Hepatocyte (in vitro differentiated cells): ENCODE results near the gene EDEM2.

Source experiments
- EZH2 ChIP-seq: fragments of 200-600 bp; sonication (generic); IDR thresholded peaks from 2 replicates; pipeline ENCODE4 v1.6.1; 2016; ENCODE audit warnings: antibody characterized with exemption, mild to moderate bottlenecking, borderline replicate concordance
- TF ChIP-seq, protein P1 (sequence below): fragments of 200-600 bp; sonication (generic); IDR thresholded peaks from 2 replicates; pipeline ENCODE4 v1.5.1; 2016; ENCODE audit warnings: antibody characterized with exemption, mild to moderate bottlenecking; ENCODE audit not compliant: poor library complexity

GRCh38 chr20:35117196-35117595 is 29.9 kb downstream of the EDEM2 start:
- TF ChIP-seq, protein P1, sequence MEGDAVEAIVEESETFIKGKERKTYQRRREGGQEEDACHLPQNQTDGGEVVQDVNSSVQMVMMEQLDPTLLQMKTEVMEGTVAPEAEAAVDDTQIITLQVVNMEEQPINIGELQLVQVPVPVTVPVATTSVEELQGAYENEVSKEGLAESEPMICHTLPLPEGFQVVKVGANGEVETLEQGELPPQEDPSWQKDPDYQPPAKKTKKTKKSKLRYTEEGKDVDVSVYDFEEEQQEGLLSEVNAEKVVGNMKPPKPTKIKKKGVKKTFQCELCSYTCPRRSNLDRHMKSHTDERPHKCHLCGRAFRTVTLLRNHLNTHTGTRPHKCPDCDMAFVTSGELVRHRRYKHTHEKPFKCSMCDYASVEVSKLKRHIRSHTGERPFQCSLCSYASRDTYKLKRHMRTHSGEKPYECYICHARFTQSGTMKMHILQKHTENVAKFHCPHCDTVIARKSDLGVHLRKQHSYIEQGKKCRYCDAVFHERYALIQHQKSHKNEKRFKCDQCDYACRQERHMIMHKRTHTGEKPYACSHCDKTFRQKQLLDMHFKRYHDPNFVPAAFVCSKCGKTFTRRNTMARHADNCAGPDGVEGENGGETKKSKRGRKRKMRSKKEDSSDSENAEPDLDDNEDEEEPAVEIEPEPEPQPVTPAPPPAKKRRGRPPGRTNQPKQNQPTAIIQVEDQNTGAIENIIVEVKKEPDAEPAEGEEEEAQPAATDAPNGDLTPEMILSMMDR = no peak
- TF ChIP-seq EZH2 = no peak
